ENCODE results near the gene CHDH.

CHDH gene

DNA sequence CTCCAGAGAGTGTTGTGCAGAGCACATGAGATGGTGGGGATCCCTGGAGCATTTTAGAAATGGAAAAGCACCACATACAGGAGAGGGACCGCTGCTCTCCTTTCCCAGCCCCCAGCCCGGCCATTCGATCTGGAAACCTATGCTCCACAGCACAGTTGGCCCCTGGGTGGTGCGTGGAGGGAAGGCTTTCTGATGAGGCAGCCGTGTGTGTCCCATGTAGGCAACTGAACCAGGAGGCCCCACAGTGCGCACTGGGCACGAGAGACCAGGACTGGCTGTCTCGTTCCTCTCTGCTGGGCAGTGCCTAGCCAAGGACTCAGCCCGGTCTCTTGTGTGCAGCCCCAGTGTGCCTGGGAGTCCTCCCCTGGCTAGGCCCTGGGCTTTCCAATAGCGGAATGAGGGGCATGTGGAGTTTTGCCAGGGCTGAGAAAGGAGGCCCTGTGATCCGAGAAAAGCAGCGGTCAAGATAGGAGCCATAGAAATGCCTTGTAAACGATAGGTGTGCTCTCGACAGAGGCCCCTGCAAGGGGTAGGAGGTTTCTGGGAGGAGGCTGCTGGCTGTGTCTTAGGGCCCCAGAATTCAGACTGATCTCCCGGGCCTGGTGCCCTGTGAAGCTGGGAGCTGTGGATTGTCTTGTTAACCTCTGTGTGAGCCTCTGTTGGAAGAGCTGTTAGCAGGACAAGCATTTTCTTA lies 39.0 kb downstream of the CHDH start:
- TF ChIP-seq, protein P1, sequence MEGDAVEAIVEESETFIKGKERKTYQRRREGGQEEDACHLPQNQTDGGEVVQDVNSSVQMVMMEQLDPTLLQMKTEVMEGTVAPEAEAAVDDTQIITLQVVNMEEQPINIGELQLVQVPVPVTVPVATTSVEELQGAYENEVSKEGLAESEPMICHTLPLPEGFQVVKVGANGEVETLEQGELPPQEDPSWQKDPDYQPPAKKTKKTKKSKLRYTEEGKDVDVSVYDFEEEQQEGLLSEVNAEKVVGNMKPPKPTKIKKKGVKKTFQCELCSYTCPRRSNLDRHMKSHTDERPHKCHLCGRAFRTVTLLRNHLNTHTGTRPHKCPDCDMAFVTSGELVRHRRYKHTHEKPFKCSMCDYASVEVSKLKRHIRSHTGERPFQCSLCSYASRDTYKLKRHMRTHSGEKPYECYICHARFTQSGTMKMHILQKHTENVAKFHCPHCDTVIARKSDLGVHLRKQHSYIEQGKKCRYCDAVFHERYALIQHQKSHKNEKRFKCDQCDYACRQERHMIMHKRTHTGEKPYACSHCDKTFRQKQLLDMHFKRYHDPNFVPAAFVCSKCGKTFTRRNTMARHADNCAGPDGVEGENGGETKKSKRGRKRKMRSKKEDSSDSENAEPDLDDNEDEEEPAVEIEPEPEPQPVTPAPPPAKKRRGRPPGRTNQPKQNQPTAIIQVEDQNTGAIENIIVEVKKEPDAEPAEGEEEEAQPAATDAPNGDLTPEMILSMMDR (conservative IDR thresholded peaks at IDR 0.05; ENCODE audit: low read depth) = no peak
- CTCF ChIA-PET = no interaction called here
- no peak overlapping the region for H3K27ac ChIP-seq
- no peak for DNase-seq (ENCODE audit: low spot score)
- POLR2A ChIA-PET (ENCODE audit: low non-redundant PET) = no interaction called here

DNA sequence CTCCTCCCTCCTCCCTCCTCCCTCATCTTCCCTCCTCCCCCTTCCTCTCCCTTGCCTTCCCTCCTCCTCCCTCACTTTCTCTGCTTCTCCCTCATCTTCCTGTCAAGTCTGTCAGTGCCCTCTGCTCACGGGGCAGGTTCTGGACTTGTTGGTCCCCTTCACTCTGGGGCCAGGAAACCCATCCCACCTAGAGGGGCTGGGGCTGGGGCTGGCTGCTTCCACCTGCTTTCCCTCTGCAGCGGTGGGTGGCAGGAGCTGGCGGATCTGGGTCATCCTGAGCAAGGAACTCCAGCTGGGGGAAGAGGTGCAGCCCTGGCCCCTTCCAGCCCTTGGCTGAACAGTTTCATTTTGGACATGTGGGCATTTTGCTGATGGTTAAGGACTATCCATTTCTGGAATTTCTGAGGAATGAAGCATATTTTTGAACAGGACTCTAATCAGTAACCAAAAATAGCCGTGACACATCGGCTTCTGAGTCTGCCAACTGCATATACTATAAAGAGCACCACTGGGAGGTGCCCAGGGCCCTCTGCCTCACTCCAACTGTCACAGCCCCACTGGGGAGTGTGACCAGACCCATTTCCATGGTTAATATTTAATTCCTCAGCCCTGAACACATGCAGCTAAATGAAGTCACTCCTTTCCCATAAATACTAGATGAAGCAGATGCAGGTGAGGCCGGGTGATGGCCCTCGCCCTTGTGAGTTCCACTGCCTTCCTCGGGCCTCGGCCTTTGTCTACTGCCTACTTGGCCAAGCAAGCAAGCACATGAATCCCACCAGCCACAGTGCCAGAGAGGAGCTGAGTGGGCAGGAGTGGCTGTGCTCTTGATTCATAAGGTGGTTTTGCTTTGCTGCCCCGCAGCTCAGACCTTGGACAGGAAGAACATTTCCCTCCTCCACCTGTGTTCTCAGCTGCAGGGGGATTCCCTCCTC lies 39.8 kb downstream of the CHDH start:
- no peak overlapping the region for H3K27ac ChIP-seq
- ChIA-PET CTCF (no interaction called here), POLR2A (ENCODE audit: low non-redundant PET) (no interaction called here)
- TF ChIP-seq, protein P1 (conservative IDR thresholded peaks at IDR 0.05; ENCODE audit: low read depth) = no peak
- DNase-seq (ENCODE audit: low spot score) = no peak

DNA sequence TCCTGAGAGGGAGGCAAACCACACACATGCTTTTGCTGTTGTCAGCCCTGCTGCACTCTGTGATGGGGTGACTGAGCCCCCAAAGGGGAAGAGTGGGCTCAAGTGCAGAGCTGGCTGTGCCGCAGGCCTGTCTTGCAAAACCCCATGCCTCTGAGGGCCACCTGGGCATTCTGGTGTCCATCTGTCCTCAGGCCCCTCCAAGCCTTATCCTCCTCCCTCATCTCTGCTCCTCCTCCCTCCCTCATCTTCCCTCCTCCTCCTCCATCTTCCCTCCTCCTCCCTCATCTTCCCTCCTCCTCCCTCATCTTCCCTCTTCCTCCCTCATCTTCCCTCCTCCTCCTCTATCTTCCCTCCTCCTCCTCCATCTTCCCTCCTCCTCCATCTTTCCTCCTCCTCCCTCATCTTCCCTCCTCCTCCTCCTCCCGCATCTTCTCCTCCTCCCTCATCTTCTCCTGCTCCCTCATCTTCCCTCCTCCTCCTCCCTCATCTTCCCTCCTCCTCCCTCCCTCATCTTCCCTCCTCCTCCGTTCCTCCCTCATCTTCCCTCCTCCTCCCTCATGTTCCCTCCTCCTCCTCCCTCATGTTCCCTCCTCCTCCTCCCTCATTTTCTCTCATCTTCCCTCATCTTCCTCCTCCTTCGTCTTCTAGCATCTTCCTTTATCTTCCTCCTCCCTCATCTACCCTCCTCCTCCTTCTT lies 40.6 kb downstream of the CHDH start:
- no peak for DNase-seq (ENCODE audit: low spot score)
- TF ChIP-seq, protein P1 (conservative IDR thresholded peaks at IDR 0.05; ENCODE audit: low read depth) = no peak
- ChIA-PET POLR2A (ENCODE audit: low non-redundant PET) (no interaction called here), CTCF (no interaction called here)
- H3K27ac ChIP-seq = no peak overlapping the region

DNA sequence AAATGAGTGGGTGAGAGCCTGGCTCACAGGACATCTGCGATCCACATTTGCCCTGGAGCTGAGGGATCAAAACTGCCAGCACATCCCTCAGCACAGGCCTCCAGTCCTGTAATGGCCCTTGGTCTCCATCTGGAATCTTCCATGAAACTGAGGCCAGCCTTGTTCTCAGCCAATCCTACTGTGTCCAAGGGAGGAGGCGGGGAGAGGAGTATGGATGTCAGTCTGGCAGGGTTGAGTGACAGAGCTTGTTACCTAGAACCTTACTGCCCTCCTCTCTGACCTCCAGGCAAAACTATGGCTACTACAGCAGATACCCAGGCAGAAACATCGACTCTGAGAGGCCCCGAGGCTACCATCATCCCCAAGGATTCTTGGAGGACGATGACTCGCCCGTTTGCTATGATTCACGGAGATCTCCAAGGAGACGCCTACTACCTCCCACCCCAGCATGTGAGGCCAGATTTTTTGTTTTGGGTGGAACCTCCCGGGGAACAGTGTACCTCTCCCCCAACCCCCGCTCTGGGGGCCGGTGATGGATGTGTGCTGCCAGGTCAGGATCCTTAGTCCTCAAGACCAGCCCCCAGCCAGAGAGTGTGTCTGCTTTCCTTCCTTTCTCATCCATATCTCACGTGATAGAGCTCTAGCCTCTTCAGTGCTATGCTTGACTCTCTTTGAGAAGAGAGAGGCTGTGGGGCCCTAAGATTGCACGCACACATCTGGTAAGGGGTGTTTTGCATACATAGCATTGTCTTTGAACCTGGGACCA lies 41.3 kb downstream of the CHDH start:
- ChIA-PET CTCF (no interaction called here), POLR2A (ENCODE audit: low non-redundant PET) (no interaction called here)
- H3K27ac ChIP-seq = no peak overlapping the region
- DNase-seq (ENCODE audit: low spot score) = peak; percentile 55
- TF ChIP-seq, protein P1 (conservative IDR thresholded peaks at IDR 0.05; ENCODE audit: low read depth) = no peak

- H3K27ac ChIP-seq = no peak overlapping the region
- TF ChIP-seq, protein P1 (conservative IDR thresholded peaks at IDR 0.05; ENCODE audit: low read depth) = no peak
- POLR2A ChIA-PET (ENCODE audit: low non-redundant PET) = no interaction called here
- DNase-seq (ENCODE audit: low spot score) = no peak
- CTCF ChIA-PET = no interaction called here
These were observed 42.2 kb downstream of the CHDH start for GRCh38 chr3:53803816-53804695.
